ELF-1 (cell line): ENCODE results near the gene P2RY6.
"Not testable (repeated sequence)": the region's sequence is repeated elsewhere in the genome, so short reads cannot be mapped to it uniquely, and the experiment has no call there.

Experiments used
- DNase-seq: peaks from one replicate; pipeline ENCODE4 v3.0.0-alpha.2; 2016; ENCODE audit warnings: low read depth, low spot score

Gene P2RY6

DNA sequence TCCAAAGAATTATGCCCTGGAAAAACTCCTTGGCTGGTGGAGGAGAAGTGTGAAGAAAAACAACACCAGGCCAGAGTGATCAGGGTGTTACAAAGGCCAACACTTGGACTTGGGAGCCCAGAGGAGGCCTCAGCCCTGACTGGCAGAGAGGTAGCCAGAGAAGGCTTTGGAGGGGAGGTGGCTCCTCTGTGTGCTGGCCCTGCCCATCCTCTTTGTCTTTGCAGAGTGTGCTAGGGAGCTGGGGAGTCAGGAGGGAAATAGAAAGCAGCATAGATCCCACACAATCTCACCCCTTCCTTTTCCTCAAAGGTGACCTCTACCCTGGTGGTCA, 12.0 kb upstream of the P2RY6 start:
- no peak for DNase-seq

DNA sequence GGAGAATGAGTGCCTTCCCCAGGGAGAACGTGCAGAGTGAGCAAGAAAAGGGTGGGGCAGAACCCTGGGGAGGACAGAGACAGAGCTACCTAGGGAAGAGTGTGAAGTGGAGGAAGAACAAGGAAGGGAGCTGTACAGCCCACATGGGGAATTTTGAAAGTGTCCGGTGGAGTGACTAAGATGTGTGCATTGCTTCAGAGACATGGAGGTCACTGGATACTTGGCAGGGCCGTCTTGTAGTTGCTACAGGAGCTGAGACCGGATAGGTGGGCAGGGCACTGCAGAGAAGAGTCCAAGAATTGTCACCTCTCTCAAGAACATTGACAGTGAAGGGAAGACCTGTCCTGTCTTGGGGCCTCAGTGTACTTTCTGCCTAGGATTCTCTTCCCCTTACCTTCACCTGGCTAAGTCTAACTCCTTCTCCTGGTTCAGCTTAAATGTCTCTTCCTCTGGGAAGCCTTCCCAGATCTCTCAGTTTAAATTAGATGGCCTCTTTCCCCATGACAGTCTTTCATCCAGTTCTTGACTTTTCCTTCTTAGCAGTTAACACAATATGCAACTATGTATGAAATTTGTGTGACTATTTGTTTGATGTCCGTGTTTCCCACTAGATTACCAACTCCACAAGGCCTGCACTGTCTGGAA, 9.2 kb upstream of the P2RY6 start:
- DNase-seq, result no peak

DNA sequence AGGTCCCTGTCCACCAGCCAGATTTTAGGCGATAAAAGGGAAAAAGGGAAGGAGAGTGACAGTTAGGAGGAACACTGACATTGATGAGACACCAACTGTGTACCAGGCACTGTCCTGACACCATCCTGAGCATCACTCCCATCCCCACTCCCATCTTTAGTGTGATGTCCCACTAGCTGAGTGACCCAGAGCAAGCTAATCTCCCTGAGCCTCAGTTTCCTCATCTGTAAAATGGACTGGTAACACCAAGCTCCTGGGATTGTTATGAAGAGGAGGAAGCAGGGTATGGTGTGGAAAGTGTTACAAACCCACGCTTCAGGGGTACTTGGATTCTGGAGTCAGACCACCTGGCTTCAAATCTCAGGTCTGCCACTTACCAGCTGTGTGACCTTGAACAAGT, 8.5 kb upstream of the P2RY6 start:
- DNase-seq, result no peak

DNA sequence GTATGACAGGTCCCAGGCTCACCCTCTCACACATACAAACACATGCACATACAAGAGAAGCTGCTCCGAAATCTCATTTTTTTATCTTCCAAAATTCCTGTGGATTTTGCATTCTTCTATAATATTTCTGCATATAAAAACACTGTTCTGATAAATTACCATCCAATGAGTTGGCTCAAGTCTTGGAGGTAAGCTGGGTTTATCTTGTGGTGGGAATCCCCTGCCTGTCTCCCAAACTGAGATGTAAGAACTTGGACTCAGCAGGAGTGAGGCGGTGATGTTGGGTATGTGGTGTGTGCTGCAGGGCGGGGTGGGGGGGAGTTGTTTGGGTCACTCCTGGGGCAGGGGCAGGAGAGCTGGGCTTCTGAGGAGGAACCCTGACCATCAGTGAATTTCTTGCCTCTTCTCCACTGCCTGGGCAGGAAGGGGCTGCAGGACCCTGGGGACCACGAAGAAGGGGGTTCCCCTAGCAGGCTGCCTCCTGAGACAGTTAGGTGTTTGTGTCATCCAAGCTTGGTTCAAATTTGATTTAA, 6.8 kb upstream of the P2RY6 start:
- no peak for DNase-seq

DNA sequence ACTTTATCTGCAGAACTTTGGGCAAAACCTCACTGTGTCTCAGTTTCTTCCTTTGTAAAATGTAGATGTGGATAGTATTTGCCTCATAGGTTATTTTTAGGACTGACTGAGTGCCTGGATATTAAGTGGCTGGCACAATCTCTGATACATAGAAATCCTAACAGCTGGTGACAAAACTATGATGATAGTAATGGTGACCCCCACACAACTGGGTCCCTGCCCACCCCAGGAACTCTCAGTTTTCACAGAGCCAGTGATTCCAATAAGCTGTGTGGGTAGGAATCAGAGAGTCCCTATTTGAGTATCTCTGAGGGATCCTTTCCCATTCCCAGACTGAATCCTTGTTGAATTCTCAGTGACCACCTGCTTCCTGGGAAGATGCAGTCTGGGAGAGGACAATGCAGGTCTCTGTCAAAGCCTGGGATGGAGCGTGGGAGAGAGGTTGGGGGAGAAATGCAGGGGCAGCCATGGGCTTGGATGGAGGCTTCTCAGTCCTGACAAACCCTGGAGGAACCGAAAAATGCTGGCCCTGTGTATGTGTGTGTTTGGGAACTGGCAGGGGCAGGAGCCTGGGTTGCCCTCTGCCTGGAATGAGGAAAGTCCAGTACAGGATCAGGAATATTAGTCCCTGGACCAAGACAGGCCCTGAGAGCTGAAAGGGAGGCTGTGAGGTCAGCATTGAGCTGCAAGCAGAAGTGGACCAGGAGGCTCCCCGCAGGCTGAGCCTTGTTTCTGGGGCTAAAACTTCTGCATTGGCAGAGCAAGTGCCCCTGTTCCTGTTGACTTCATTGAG, 6.1 kb upstream of the P2RY6 start:
- DNase-seq, result no peak

DNA sequence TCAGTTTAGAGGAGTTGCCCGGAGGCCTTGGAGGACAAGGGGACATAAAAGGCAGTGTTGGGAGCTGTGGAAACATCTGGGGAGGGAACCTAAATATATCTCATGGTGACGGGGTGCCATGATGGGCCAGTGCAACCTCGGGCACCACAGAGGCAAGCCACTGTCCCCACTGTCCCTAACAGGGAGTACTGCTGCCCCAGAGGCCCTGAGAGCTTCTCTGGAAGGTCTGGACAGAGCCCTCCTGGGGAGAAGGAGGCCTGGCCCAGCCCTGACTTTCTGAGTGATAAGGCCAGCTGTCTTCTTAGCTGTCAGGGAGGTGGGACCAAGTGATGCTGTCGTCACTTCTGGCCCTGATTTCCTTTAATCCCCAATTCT, 5.5 kb upstream of the P2RY6 start:
- no peak for DNase-seq

DNA sequence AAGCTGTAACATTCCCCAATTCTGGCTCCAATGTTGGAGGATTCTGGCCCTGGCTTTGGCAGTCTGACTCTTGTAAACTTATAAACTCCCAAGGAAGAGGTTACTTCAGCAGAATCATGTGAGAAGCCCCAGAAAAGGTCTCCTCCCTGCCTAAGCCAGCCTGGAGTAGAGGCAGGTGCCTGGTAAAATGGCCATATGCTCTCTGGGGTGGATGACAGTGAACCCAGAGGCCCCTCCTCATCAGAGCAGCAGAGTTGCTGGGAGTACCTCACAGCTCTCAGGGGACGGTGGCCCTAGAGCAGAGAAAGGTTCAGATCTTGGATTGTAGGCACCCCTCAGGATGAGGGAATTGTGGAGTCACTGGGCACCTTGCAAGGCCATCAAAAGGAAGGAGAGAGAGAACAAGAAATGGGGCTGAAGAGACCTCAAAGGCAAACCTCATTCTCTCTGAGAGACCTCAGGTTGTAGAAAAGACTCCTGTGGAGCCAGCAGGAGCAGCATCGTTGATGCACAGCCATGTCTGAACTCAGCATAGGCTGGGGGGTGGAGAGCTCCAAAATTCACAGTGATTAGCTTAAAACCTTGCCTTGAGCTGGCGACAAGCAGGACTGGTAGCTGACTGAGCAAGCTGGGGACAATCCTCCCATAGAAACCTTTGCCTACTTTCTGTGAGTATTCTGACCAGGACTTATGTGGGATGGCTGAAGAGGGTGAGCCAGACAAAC, 4.9 kb upstream of the P2RY6 start:
- DNase-seq, result no peak

DNA sequence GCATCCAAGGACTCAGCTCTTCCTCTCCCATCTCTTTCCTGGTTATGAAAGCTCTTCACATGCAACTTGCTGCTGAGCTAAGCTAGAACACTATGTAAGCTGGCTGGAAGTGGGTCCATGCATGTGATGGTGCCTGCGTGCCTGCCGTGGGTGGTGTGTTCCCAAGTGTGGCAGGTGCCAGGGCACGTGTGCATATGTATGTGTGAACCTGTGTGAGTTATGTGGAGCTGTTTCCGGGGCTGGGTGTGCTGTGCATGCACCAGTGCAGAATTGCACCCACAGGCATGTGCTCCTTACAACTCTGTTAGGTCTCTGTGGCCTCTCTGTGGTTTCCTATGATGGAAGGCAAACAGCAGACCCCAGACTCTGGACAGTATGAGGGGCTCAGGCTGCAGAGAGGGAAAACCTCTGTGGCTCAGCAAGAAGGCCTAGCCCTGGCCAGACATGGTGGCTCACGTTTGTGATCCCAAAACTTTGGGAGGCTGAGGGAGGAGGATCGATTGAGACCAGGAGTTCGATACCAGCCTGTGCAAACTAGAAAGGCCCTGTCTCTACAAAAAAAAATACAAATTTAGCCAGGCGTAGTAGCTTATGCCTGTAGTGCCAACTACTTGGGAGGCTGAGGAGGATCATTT, 4.1 kb upstream of the P2RY6 start:
- no peak for DNase-seq

DNA sequence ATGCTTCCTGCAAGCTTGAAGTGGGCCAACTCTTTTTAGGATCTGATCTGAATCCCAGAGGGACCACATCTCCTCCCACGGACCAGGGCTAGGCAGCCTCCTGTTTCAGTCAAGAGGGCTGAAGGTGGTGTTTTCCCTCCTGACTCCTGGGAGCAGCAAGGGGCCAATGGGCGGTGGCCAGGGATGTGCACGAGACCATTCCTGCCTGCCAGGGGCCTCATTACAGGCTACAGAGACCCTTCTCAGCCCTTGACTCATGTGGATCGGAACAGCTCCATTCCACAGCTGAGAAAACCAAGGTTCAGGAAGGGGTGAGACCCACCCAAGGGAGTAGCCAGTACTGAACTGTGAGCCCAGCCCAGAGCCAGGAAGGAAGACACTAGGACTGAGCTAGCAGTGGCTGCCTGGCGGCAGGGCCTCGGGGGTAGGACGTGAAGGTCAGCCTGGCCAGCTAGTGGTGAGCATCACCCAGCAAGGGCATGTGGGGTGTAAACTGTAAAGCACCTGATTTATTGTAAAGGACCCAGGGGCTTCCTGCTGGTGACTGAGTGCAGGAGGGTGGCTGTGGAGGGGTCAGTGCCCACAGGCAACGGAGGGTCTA, 3.4 kb upstream of the P2RY6 start:
- DNase-seq, result no peak

DNA sequence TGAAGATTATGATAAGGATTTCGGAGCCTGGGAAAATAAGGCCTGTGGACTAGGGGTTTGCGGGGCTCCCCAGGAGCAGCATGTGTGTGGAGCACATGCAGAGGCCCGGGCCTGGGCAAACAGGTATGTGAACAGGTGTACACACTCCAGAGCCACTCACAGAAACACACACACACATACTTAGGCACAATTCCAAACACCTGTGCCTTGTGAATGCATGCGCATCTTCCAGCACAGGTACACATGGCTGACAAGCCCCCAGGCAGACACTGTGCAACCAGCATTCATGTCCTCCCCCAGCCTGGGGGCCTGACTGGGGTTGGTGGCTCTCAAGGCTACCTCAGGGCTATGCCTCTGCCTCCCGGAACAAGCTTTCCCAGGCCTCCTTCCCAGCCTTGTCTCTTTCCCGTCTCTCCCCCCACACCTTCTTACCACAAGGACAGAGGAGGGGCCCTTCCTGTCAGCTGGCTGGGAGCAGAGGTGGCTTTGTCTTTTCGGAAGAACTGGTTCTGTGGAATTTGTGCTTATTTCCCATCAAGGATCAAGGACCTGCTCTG, 2.6 kb upstream of the P2RY6 start:
- DNase-seq, result peak; percentile 96

DNA sequence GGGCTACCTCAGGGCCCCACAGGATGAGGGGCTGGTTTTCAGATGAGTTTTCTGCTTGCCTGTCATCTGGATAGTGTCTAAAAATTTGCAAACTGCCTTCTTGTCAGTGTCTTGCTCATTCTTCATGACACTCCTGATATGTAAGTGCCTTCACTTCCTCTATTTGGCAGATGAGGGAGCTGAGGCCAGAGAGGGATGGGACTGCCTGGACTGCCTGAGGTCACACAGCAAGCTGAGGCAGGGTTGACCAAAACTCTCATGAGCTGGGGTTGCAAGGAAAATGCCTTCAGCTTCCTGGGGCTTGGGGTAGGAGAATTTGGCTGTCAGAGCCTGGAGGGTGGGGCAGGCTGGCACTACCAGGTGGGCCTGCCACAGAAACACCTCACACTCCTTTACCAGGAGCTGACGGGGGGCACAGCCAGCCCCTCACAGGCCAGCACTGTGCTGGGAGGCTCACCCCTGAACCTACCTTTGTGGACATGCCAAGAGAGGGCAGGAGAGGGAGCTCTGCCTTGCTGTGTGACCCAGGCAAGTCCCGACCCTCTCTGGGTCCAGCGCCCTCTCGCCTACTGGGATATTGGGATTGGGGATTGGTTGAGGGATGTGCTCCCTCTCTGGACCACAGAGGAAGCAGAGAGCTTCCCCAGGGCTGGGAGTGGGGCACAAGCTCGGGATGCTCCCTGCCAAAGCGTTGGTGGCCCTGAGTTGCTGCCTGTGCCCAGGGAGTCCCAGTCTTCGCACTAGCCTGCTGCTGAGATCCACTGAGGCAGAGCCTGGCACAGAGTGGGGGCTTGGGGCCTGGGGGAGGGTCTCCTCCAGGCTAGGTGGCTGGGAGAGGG, 1.9 kb upstream of the P2RY6 start:
- no peak for DNase-seq

DNA sequence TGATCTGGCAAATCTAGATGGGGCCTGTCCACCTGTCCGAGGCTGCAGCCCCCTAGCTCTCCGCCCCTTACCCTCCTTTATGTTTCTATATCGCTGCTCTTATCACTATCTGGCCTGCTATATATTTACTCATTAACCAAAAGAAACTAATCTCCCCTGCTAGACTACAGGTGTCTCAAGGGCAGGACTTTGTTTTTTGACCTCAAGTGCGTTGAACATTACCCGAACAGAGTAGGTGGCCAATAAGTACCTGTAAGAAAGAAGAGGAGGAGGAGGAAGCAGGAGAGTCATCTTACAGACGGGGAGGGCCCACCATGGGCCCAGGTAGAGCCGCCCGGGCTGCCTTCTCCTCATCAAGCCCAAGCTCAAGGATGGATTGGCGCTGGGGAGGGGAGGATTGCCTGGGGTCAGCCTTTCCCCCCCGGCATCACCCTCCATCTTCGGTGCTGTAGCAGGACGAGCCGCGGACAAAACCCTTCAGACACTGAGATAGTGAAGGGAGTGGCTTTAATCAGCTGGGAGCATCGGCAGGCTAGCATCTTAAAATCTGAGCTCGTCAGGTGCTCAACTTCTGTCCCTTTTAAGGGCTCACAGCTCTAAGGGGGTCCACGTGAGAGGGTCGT, 1.2 kb upstream of the P2RY6 start:
- DNase-seq, result no peak

DNA sequence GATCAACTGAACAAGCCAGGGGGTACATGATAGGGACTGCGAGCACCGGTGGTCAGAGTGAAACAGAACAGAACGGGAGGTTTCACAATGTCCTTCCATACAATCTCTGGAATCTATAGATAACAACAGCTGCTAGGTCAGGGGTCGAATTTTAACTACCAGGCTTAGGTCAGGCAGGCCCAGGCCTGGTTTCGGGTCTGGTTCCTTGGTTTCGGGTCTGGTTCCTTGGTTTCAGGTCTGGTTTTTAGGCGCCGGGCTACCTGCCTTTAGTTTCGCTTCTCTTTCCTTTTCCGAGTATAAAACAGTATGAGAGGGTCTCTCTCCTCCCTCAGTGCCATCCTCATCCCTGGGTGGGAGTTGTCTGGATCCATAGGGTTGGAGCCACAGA, 666 bp upstream of the P2RY6 start:
- DNase-seq, result peak; percentile 75

DNA sequence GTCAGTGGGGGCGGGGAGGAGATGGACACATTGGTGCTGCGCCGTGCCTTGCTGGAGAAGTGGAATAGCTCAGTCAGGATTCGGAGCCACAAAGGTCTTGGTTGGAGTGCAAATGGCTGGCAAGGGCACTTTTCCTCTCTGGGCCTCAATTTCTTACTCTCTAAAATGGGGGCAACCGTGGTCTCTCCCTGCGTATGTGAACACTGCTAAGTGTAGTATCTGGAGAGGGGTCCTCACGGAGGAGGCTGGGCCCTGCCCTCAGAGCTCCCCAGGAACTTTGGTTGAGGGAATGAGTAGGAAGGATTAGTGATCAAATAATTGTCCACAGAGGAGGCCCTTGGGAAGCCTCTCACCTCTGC, 521 bp downstream of the P2RY6 start:
- DNase-seq, result no peak

DNA sequence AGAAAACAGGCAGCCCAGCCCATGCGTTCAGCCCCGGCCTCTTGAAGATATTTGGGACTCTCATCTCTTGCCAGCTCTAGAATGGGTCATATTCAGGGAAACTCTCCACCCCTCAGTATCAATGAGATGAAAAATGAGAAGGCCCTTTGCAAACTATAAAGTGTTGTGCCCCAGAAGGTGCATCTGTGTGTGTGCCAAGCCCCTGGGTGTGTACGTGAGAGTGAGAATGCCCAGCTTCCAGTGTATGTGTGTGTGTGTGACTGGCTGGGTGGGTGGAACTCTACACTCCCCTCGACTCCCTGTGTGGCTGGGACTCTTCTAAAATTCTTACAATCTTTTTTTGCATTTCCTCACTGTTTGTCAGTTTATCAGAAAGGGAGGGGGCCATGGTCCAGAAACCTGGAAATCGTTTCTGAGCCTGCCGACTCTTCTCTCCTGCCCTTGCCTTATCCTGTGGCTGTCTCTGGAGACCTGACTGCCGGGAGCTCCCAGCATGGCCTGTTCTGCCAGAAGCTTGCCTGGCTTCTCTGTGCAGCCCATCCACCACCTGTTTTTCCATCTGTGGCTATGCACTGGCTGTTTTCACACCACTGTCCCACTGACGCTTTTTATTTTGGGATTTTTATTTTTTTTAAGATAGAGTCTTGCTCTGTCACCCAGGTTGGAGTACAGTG, 1.2 kb downstream of the P2RY6 start:
- no peak for DNase-seq

DNA sequence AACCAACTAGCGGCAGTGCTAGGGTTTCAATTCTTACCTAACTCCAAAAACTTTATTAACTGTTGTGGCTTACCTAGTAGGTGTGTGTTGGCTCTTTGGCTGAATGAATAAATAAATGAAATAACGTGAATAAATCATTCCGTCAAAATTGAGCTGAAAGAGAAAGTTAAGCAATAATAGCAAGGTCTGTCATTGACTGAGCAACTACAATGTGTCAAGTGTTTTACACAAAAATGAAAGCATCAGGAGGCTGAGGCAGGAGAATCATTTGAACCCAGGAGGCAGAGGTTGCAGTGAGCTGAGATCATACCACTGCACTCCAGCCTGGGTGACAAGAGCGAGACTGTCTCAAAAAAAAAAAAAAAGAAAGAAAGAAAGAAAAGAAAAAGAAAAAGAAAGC, 2.1 kb downstream of the P2RY6 start:
- not testable (repeated sequence) for DNase-seq

DNA sequence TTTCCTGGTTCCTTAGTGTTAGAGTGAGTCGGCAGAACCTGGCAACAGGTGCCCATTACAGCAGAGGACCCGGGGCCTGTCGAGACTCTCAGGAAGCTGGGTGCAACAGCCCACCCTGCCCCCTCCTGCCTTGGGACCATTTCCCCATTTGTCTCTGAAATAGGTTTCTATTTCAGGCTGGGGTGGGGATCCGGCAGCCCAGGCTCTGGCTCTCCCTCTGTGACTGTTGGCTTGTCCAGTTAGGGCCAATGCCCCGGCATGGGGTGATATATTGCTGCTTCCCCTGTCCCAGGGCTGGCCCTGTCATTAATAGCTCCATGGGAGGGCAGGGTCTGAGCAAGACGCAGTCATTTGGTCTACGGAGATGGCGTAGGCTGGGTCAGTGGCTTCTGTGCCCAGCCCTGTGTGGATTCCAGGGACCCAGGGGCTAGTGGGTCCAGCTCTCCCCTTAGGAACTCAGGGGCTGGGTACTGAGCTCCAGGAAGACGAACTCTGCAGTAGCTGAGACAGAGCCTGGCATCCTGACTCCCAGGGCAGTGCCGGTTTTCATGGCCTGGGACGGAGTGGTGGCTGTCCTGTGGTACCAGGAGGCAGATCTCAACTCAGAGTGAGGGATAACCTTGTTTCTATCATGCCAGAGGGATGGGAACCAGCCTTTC, 2.7 kb downstream of the P2RY6 start:
- DNase-seq, result no peak

DNA sequence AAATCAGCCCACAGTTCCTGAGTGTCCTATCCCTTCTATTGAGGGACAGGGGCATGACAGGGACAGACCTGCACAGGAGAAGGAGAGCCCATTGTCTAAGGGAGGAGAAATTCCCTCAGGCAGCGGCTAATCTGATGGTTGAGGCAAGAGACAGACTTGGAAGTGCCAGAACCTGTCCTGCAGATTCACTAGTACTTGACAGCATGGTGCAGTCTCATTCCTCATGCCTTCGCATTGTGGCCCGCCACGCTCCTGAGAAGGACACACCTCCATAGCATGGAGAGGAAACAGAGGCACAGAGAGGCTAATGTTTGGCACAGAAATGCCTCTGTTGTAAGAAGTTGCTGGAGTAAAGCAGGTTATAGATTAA, 3.2 kb downstream of the P2RY6 start:
- peak; percentile 81 for DNase-seq

DNA sequence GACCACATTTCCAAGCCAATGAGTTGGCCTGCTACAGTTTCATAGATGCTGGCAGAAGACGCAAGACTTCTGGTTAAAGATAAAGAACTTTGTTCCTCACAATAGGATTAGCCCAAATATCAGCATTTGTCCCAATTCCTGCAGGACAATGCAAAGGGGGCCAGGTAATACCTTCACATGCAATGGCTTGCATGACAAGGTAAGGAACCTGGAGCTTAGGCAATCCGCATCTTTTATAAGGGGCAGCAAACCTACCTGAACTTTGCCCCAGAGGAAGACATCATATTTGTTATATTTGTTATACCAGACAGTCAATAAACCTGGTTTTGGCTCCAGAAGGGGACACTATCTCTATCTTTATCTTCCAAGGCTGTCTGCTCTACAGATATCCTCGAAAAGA, 5.3 kb downstream of the P2RY6 start:
- no peak for DNase-seq
